HuH-7.5 (cell line): ENCODE data around the gene CYP4F22.
"Not testable (repeated sequence)": the region's sequence is repeated elsewhere in the genome, so short reads cannot be mapped to it uniquely, and the experiment has no call there.

Experiments used
- DNase-seq: peaks from one replicate; pipeline ENCODE4 v3.0.0; 2011; ENCODE audit warnings: low spot score

Gene CYP4F22

GRCh38 chr19:15508035-15508710 is at the start of gene CYP4F22:
Gene CYP4F22, plus strand, starts transcription at chr19:15508525. Its CDS starts 16,812 bp downstream, at chr19:15525337.
- no peak for DNase-seq

GRCh38 chr19:15461694-15462093 is 46.6 kb upstream of the CYP4F22 start:
- DNase-seq = peak; percentile 4

- no peak for DNase-seq
Measured at GRCh38 chr19:15463861-15464371, 44.4 kb upstream of the CYP4F22 start.

- DNase-seq = peak; percentile 6
Measured at GRCh38 chr19:15464394-15465385, 43.6 kb upstream of the CYP4F22 start, which contains the start of gene RASAL3. Gene RASAL3, minus strand, starts transcription at chr19:15464544. Its CDS starts 186 bp downstream, at chr19:15464358.

GRCh38 chr19:15466851-15467733 is 41.2 kb upstream of the CYP4F22 start:
- peak; percentile 20 for DNase-seq

- DNase-seq = no peak
Measured at GRCh38 chr19:15467734-15468214, 40.6 kb upstream of the CYP4F22 start.

GRCh38 chr19:15468675-15469512 is 39.4 kb upstream of the CYP4F22 start:
- peak; percentile 60 for DNase-seq

- peak; percentile 6 for DNase-seq
Measured at GRCh38 chr19:15469513-15470297, 38.6 kb upstream of the CYP4F22 start.

GRCh38 chr19:15471639-15472101 is 36.7 kb upstream of the CYP4F22 start:
- no peak for DNase-seq

- not testable (repeated sequence) for DNase-seq
Measured at GRCh38 chr19:15473821-15474220, 34.5 kb upstream of the CYP4F22 start.

GRCh38 chr19:15475169-15475568 is 33.2 kb upstream of the CYP4F22 start:
- DNase-seq = no peak

GRCh38 chr19:15475611-15476010 is 32.7 kb upstream of the CYP4F22 start:
- DNase-seq = no peak

GRCh38 chr19:15476325-15476724 is 32.0 kb upstream of the CYP4F22 start:
- DNase-seq = no peak

- no peak for DNase-seq
Measured at GRCh38 chr19:15479391-15480345, 28.7 kb upstream of the CYP4F22 start, which contains the start of gene PGLYRP2. Gene PGLYRP2, minus strand, starts transcription at chr19:15479501. Its CDS starts 130 bp downstream, at chr19:15479371.

GRCh38 chr19:15480996-15481395 is 27.3 kb upstream of the CYP4F22 start:
- not testable (repeated sequence) for DNase-seq

GRCh38 chr19:15485768-15486167 is 22.6 kb upstream of the CYP4F22 start:
- not testable (repeated sequence) for DNase-seq

- DNase-seq = no peak
Measured at GRCh38 chr19:15487038-15487437, 21.3 kb upstream of the CYP4F22 start.
